ENCODE measurements around the gene CTDSPL. TPM values are rescaled to one million over a fixed set of nuclear protein-coding genes. Genes with fewer than 3 reads are reported as not detected.

The CTDSPL gene
- total RNA-seq, 1 experiment from 2014 or later, result 34.4 TPM

DNA sequence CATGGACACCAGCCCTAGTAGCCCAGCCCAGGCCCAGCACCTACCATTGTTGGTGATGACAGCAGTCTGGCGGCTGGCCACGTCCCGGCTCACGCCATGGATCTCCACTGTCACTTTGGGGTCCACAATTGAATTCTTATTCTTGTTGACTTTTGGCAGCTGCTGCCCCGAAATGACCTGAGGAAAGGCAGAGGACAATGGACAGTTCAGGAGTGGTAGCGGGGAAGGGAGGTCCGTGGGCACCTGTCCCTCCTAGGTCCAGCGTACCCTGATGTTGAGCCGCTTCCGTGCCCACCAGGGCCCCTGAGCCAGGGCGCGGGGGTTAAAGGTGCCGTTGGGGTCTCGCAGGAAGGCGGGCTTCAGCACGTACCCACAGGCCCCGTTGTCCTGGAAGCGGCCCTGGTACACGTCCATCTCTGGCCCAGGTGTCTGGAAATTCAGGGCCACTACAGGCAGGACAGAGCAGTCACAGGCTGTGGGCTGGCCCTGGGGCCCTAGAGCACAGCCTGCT, 146.6 kb downstream of the CTDSPL start:
- no peak for DNase-seq (ENCODE audit: low read depth, low spot score)
- no peaks in the 10 kb centered on the region for H3K9me2 ChIP-seq (ENCODE audit: insufficient read depth)
- peaks cover 0 to 17% of the 10 kb centered on the region in 2 experiments; a peak in 1 of 4 replicates for H3K4me1 ChIP-seq (ENCODE audit: control insufficient read depth in 1 of 2, insufficient read depth in 2 of 2, low read length in 2 of 2)
- H3K27me3 ChIP-seq (ENCODE audit: insufficient read depth, low read length), result no peaks in the 10 kb centered on the region
- no peak overlapping the region for H3K9ac ChIP-seq (ENCODE audit: low read length)
- H3K4me2 ChIP-seq (ENCODE audit: low read length), result no peak overlapping the region
- no peaks in the 10 kb centered on the region for H3K9me3 ChIP-seq (ENCODE audit: control insufficient read depth in 1 of 2, insufficient read depth in 1 of 2, low read depth in 1 of 2, low read length in 2 of 2)
- H3K79me2 ChIP-seq (ENCODE audit: insufficient read depth, low read length), result no peaks in the 10 kb centered on the region
- intact Hi-C loops (cut with micrococcal nuclease), result no loop called here
- RAD21 ChIA-PET (ENCODE audit: low non-redundant PET in 1 of 2, low total read pairs in 2 of 2, uncharacterized antibody in 2 of 2, unreplicated experiment in 2 of 2), result no interaction called here
- POLR2A ChIA-PET, result no interaction called here
- BruUV-seq (replicated peaks), result no TSS peak
- no peak overlapping the region for H2AFZ ChIP-seq (ENCODE audit: low read depth, low read length, poor library complexity, severe bottlenecking)
- no peaks in the 10 kb centered on the region for H4K20me1 ChIP-seq (ENCODE audit: insufficient read depth)
- H3K36me3 ChIP-seq (ENCODE audit: control insufficient read depth in 1 of 2, insufficient read depth in 2 of 2, low read length in 2 of 2), result no peaks in the 10 kb centered on the region
- no peak for TF ChIP-seq POLR2AphosphoS5 (IDR thresholded peaks at IDR 0.05; ENCODE audit: low read depth, low read length)
- TF ChIP-seq, protein P1, sequence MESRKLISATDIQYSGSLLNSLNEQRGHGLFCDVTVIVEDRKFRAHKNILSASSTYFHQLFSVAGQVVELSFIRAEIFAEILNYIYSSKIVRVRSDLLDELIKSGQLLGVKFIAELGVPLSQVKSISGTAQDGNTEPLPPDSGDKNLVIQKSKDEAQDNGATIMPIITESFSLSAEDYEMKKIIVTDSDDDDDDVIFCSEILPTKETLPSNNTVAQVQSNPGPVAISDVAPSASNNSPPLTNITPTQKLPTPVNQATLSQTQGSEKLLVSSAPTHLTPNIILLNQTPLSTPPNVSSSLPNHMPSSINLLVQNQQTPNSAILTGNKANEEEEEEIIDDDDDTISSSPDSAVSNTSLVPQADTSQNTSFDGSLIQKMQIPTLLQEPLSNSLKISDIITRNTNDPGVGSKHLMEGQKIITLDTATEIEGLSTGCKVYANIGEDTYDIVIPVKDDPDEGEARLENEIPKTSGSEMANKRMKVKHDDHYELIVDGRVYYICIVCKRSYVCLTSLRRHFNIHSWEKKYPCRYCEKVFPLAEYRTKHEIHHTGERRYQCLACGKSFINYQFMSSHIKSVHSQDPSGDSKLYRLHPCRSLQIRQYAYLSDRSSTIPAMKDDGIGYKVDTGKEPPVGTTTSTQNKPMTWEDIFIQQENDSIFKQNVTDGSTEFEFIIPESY (IDR thresholded peaks at IDR 0.05; ENCODE audit: extremely low read depth, insufficient replicate concordance, low read length), result no peak
- no peak for TF ChIP-seq POLR2A (IDR thresholded peaks at IDR 0.05; ENCODE audit: borderline replicate concordance, extremely low read depth, insufficient read depth, insufficient read length)
- no peak for TF ChIP-seq ZNF274 (IDR thresholded peaks at IDR 0.05; ENCODE audit: low read depth, low read length)
- TF ChIP-seq EGR1 (IDR thresholded peaks at IDR 0.05; ENCODE audit: low read depth), result no peak
- TF ChIP-seq CBX3 (IDR thresholded peaks at IDR 0.05; ENCODE audit: low read depth), result no peak
- no peak for TF ChIP-seq EZH2 (IDR thresholded peaks at IDR 0.05)
- TF ChIP-seq TCF7L2 (IDR thresholded peaks at IDR 0.05; ENCODE audit: borderline replicate concordance, extremely low read depth, insufficient read depth, insufficient read length), result no peak
- TF ChIP-seq, protein P2, sequence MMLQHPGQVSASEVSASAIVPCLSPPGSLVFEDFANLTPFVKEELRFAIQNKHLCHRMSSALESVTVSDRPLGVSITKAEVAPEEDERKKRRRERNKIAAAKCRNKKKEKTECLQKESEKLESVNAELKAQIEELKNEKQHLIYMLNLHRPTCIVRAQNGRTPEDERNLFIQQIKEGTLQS (IDR thresholded peaks at IDR 0.05), result no peak
- no peak for TF ChIP-seq SIN3A (IDR thresholded peaks at IDR 0.05; ENCODE audit: low read depth)
- no peak for TF ChIP-seq JUND (IDR thresholded peaks at IDR 0.05)
- TF ChIP-seq, protein P3, sequence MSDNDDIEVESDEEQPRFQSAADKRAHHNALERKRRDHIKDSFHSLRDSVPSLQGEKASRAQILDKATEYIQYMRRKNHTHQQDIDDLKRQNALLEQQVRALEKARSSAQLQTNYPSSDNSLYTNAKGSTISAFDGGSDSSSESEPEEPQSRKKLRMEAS (IDR thresholded peaks at IDR 0.05), result no peak
- TF ChIP-seq ZFX (IDR thresholded peaks at IDR 0.05), result no peak
- no peak for TF ChIP-seq FOSL1 (IDR thresholded peaks at IDR 0.05; ENCODE audit: low read depth)
- TF ChIP-seq, protein P4, sequence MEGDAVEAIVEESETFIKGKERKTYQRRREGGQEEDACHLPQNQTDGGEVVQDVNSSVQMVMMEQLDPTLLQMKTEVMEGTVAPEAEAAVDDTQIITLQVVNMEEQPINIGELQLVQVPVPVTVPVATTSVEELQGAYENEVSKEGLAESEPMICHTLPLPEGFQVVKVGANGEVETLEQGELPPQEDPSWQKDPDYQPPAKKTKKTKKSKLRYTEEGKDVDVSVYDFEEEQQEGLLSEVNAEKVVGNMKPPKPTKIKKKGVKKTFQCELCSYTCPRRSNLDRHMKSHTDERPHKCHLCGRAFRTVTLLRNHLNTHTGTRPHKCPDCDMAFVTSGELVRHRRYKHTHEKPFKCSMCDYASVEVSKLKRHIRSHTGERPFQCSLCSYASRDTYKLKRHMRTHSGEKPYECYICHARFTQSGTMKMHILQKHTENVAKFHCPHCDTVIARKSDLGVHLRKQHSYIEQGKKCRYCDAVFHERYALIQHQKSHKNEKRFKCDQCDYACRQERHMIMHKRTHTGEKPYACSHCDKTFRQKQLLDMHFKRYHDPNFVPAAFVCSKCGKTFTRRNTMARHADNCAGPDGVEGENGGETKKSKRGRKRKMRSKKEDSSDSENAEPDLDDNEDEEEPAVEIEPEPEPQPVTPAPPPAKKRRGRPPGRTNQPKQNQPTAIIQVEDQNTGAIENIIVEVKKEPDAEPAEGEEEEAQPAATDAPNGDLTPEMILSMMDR (IDR thresholded peaks at IDR 0.05 in 2 of 3, conservative IDR thresholded peaks at IDR 0.05 in 1 of 3; ENCODE audit: borderline replicate concordance in 1 of 3, insufficient read depth in 1 of 3, low read depth in 2 of 3, low read length in 2 of 3), result no peak
- CTCF ChIA-PET, result no interaction called here
- no peak overlapping the region for H3K4me3 ChIP-seq (replicated peaks in 1 of 2; ENCODE audit: low read depth in 1 of 2, low read length in 2 of 2)
- H3K27ac ChIP-seq (ENCODE audit: low read depth, low read length), result no peak overlapping the region
- ATAC-seq, result no peak

Data from HCT116 (cell line).